Lung (tissue), 12 donors: ENCODE measurements around the gene LOXL1. TPM values are rescaled to one million over a fixed set of nuclear protein-coding genes. Genes with fewer than 3 reads are reported as not detected.
A peak's percentile ranks its signal among the peaks of the same experiment; 100 is the strongest.

Source experiments
- ATAC-seq: fragments of 200-7000 bp; cut with Tn5 transposase; one replicate; pipeline ENCODE4 v1.9.1; 2020; ENCODE audit warnings: moderate number of reproducible peaks; ENCODE audit not compliant: insufficient read depth, low FRiP score
- DNase-seq, 3 donors: peaks; one replicate each; pipeline ENCODE4 v3.0.0-alpha.2; 2013 to 2017
- H3K27ac ChIP-seq, 2 donors: one replicate each; pipeline ENCODE4 v1.5.1; 2013; ENCODE audit warnings: mild to moderate bottlenecking in 2 of 2, moderate library complexity in 2 of 2, control low read depth in 1 of 2, inconsistent platforms in 1 of 2, low read depth in 1 of 2, low read length in 1 of 2
- H3K27me3 ChIP-seq, 3 donors: one replicate each; pipeline ENCODE4 v1.5.1; 2013; ENCODE audit warnings: low read length in 2 of 3; ENCODE audit not compliant: control insufficient read depth in 3 of 3, insufficient read depth in 3 of 3
- H3K36me3 ChIP-seq, 4 donors: one replicate each; pipeline ENCODE4 v1.5.1; 2013; ENCODE audit warnings: low read length in 4 of 4, mild to moderate bottlenecking in 1 of 4, moderate library complexity in 1 of 4; ENCODE audit not compliant: control insufficient read depth in 4 of 4, insufficient read depth in 4 of 4
- H3K4me1 ChIP-seq, 5 donors: one replicate each; pipeline ENCODE4 v1.5.1; 2013; ENCODE audit warnings: low read length in 5 of 5, mild to moderate bottlenecking in 2 of 5, moderate library complexity in 1 of 5; ENCODE audit not compliant: control insufficient read depth in 5 of 5, insufficient read depth in 5 of 5
- H3K4me3 ChIP-seq: one replicate; pipeline ENCODE4 v1.5.1; 2013; ENCODE audit warnings: mild to moderate bottlenecking, control low read depth, moderate library complexity
- H3K9ac ChIP-seq, 2 donors: one replicate each; pipeline ENCODE4 v1.5.1; 2013; ENCODE audit warnings: low read length in 2 of 2, control low read depth in 1 of 2; ENCODE audit not compliant: insufficient read depth in 1 of 2
- H3K9me3 ChIP-seq, 4 donors: one replicate each; pipeline ENCODE4 v1.5.1; 2013; ENCODE audit warnings: low read length in 3 of 4, mild to moderate bottlenecking in 1 of 4, moderate library complexity in 1 of 4; ENCODE audit not compliant: control insufficient read depth in 4 of 4, insufficient read depth in 3 of 4
- WGBS, 2 donors: extraction: QIAGEN DNeasy Blood & Tissue Kit; methylation state at CpG; one replicate each; pipeline ENCODE4 v1.1.7; 2013; 5-methylcytosine and 5-hydroxymethylcytosine counted together
- polyA plus RNA-seq, 2 donors: library from polyadenylated mRNA; stranded (reverse); fragments of 200-250 nt; gene quantifications; one replicate each; pipeline ENCODE4 v1.2.1, GENCODE V29; 2013
- total RNA-seq, 2 donors: library from RNA; depleted of rRNA in 1 of 2; stranded (reverse); fragments of >200 nt in 1 of 2; gene quantifications; one replicate each; pipeline ENCODE4 v1.2.1, GENCODE V29; 2014 to 2021
- TF ChIP-seq, protein P1 (sequence below): IDR thresholded peaks from 2 replicates; pipeline ENCODE4 v1.5.1; 2012; ENCODE audit warnings: mild to moderate bottlenecking; ENCODE audit errors: control extremely low read depth, extremely low read depth
- donor health status: control.
- donor health status: control.
- donor health status: Bipolar disorder and iron deficiency.
- donor health status: healthy.
- donor health status: DM: yes; HTN: yes; CAD: no.

Gene LOXL1
- total and polyA plus RNA-seq, 4 donors: 9.4 to 25.3 (median 14.3) TPM

DNA sequence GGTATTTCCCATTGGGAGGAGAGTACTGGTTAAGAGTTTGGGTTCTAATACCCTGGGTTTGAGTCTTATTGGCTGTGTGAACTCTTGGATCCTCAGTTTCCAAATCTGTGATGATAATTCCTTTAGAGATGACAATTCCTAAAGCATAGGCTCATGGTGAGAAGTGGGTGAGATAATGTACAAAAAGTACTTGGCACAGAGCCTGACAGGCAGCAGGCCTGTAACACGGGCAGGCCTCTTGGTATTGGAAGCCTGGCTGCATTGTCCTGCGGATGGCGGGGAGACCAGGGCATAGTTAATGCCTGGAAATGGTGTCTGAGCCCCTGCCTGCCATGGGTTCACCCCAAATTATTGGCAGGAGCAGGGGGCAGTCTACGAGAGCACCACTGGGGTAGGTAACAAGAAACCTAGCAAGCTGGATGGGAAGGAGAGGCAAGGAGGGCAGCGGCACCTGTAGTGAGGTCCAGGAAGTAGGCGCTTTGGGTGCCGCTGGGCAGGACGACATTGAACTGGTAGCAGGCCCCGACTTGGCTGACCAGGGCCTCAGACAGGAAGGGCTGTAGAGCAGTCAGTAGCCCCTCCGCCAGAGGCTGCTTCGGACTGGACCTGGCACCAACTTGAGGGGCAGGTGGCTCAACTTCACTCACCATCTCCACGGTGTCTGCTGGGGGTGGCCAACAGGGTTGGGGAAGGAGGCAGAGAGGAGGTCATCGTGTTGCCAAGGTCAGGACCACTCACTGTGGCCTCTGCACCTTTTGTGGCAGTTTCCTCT lies 58.1 kb downstream of the LOXL1 start:
- 66 to 71% methylated on average over 13 of the region's 13 CpGs for WGBS, 2 donors
- H3K4me1 ChIP-seq: peaks cover 20 to 51% (median 28%) of the 10 kb centered on the region in 5 donors
- ATAC-seq (no peak), DNase-seq (no peak)
- no peaks in the 10 kb centered on the region for H3K9me3 ChIP-seq
- no peaks in the 10 kb centered on the region for H3K27me3 ChIP-seq
- no peak overlapping the region for H3K4me3 ChIP-seq
- peak overlapping the region; percentile 82 to 95 for H3K27ac ChIP-seq
- H3K36me3 ChIP-seq: peaks cover 0 to 4% (median 0%) of the 10 kb centered on the region in 4 donors
- TF ChIP-seq, protein P1, sequence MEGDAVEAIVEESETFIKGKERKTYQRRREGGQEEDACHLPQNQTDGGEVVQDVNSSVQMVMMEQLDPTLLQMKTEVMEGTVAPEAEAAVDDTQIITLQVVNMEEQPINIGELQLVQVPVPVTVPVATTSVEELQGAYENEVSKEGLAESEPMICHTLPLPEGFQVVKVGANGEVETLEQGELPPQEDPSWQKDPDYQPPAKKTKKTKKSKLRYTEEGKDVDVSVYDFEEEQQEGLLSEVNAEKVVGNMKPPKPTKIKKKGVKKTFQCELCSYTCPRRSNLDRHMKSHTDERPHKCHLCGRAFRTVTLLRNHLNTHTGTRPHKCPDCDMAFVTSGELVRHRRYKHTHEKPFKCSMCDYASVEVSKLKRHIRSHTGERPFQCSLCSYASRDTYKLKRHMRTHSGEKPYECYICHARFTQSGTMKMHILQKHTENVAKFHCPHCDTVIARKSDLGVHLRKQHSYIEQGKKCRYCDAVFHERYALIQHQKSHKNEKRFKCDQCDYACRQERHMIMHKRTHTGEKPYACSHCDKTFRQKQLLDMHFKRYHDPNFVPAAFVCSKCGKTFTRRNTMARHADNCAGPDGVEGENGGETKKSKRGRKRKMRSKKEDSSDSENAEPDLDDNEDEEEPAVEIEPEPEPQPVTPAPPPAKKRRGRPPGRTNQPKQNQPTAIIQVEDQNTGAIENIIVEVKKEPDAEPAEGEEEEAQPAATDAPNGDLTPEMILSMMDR: no peak
- H3K9ac ChIP-seq: no peak overlapping the region

DNA sequence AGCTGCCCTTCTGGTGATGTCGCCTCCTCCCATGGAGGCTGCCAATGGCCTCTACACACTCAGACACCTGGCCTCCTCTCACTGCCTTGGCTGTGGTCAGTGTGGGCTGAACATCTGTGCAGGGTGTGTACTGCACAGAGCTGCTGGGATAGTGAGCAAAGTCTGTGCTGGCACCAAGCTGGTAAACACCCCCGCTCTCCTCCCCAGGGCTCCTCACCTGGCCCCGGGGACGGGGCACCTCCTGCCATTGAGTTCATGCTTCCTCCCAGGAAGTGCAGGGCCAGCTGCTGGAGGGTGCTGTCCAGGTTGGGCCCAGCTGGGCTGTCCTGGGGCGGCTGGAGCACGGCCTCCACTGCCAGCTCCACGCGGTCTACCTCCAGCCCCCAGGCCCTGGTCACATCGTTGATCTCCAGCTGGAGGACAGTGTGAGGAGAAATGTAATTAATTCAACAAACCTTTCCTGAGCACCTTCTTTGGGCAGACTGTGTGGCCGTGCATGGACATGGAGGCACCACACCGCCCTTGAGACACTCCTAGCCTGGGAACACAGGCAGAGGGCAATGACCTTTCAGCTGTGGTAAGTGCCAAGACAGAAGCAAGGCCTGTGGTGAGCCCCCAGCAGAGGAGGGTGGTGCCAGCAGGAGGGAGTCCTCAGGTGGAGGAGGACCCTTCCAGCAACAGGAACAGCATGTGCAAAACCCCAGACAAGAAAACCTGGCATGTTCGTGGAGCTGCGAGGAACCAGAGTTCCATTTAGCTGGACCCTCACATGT lies 59.0 kb downstream of the LOXL1 start:
- Histone ChIP-seq H3K4me1 (peaks cover 20 to 57% (median 35%) of the 10 kb centered on the region in 5 donors), H3K4me3 (no peak overlapping the region), H3K36me3 (peaks cover 0 to 4% (median 0%) of the 10 kb centered on the region in 4 donors), H3K9me3 (no peaks in the 10 kb centered on the region), H3K9ac (no peak overlapping the region), H3K27ac (peak overlapping the region in 1 of 2 donors; percentile 8), H3K27me3 (no peaks in the 10 kb centered on the region)
- TF ChIP-seq, protein P1: no peak
- no peak for ATAC-seq
- DNase-seq: no peak
- 72 to 77% methylated on average over 13 of the region's 13 CpGs for WGBS, 2 donors

DNA sequence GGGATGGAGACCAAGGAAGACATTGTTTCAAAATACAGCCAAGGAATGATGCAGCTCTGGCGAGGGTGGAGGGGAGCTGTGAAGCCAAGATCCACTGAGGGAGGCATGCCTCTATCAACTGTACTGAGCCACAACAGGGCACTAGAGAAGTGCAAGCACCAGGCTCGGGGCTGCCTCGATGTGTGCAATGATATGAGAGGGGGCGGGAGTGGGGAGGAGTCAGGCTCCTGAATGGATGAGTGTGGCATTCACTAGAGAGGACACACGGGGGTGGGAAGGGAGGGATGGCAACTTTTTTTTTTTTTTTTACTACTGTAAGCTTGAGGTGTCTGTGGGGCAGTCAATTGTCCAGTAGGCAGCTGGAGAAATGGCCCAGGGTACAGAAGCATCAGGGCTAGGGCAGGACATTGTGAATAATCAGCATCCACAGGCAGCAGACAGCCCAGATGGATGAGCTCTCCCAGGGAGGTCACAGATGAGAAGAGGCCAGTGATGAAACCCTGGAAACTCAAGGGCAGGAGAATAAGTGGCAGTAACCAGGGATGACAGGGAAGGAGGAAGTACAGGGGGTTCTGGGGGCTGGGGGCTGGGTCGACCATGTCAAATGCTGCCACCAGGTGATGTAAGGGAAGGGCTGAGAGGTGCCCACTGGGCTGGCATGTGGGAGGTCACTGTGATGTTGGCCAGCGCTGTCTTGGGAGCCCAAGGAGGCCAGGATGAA lies 60.0 kb downstream of the LOXL1 start:
- TF ChIP-seq, protein P1: no peak
- H3K27ac ChIP-seq: peak overlapping the region in 1 of 2 donors; percentile 78
- no peak overlapping the region for H3K9ac ChIP-seq
- peaks cover 24 to 63% (median 35%) of the 10 kb centered on the region in 5 donors for H3K4me1 ChIP-seq
- H3K9me3 ChIP-seq: no peaks in the 10 kb centered on the region
- H3K27me3 ChIP-seq: no peaks in the 10 kb centered on the region
- DNase-seq: no peak
- 47 to 48% methylated on average over 7 of the region's 7 CpGs for WGBS, 2 donors
- no peak for ATAC-seq
- H3K36me3 ChIP-seq: peaks cover 0 to 4% (median 0%) of the 10 kb centered on the region in 4 donors
- no peak overlapping the region for H3K4me3 ChIP-seq
